ENCODE results near the gene SAP130.

- TF ChIP-seq, protein P1, sequence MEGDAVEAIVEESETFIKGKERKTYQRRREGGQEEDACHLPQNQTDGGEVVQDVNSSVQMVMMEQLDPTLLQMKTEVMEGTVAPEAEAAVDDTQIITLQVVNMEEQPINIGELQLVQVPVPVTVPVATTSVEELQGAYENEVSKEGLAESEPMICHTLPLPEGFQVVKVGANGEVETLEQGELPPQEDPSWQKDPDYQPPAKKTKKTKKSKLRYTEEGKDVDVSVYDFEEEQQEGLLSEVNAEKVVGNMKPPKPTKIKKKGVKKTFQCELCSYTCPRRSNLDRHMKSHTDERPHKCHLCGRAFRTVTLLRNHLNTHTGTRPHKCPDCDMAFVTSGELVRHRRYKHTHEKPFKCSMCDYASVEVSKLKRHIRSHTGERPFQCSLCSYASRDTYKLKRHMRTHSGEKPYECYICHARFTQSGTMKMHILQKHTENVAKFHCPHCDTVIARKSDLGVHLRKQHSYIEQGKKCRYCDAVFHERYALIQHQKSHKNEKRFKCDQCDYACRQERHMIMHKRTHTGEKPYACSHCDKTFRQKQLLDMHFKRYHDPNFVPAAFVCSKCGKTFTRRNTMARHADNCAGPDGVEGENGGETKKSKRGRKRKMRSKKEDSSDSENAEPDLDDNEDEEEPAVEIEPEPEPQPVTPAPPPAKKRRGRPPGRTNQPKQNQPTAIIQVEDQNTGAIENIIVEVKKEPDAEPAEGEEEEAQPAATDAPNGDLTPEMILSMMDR (conservative IDR thresholded peaks at IDR 0.05): no peak
- TF ChIP-seq ZFX (IDR thresholded peaks at IDR 0.05): no peak
Observed at GRCh38 chr2:128024816-128025215, 3.0 kb downstream of the SAP130 start.

All from C4-2B (cell line).